Lung (tissue), 12 donors: Measurements from ENCODE around the gene DOCK2. TPM values are rescaled to one million over a fixed set of nuclear protein-coding genes. Genes with fewer than 3 reads are reported as not detected.
"Not testable (repeated sequence)": the region's sequence is repeated elsewhere in the genome, so short reads cannot be mapped to it uniquely, and the experiment has no call there.

ENCODE experiments used
- ATAC-seq: fragments of 200-7000 bp; cut with Tn5 transposase; one replicate; pipeline ENCODE4 v1.9.1; 2020; ENCODE audit warnings: moderate number of reproducible peaks; ENCODE audit not compliant: insufficient read depth, low FRiP score
- DNase-seq, 3 donors: peaks; one replicate each; pipeline ENCODE4 v3.0.0-alpha.2; 2013 to 2017
- H3K27ac ChIP-seq, 2 donors: one replicate each; pipeline ENCODE4 v1.5.1; 2013; ENCODE audit warnings: mild to moderate bottlenecking in 2 of 2, moderate library complexity in 2 of 2, control low read depth in 1 of 2, inconsistent platforms in 1 of 2, low read depth in 1 of 2, low read length in 1 of 2
- H3K27me3 ChIP-seq, 3 donors: one replicate each; pipeline ENCODE4 v1.5.1; 2013; ENCODE audit warnings: low read length in 2 of 3; ENCODE audit not compliant: control insufficient read depth in 3 of 3, insufficient read depth in 3 of 3
- H3K36me3 ChIP-seq, 4 donors: one replicate each; pipeline ENCODE4 v1.5.1; 2013; ENCODE audit warnings: low read length in 4 of 4, mild to moderate bottlenecking in 1 of 4, moderate library complexity in 1 of 4; ENCODE audit not compliant: control insufficient read depth in 4 of 4, insufficient read depth in 4 of 4
- H3K4me1 ChIP-seq, 5 donors: one replicate each; pipeline ENCODE4 v1.5.1; 2013; ENCODE audit warnings: low read length in 5 of 5, mild to moderate bottlenecking in 2 of 5, moderate library complexity in 1 of 5; ENCODE audit not compliant: control insufficient read depth in 5 of 5, insufficient read depth in 5 of 5
- H3K4me3 ChIP-seq: one replicate; pipeline ENCODE4 v1.5.1; 2013; ENCODE audit warnings: mild to moderate bottlenecking, control low read depth, moderate library complexity
- H3K9ac ChIP-seq, 2 donors: one replicate each; pipeline ENCODE4 v1.5.1; 2013; ENCODE audit warnings: low read length in 2 of 2, control low read depth in 1 of 2; ENCODE audit not compliant: insufficient read depth in 1 of 2
- H3K9me3 ChIP-seq, 4 donors: one replicate each; pipeline ENCODE4 v1.5.1; 2013; ENCODE audit warnings: low read length in 3 of 4, mild to moderate bottlenecking in 1 of 4, moderate library complexity in 1 of 4; ENCODE audit not compliant: control insufficient read depth in 4 of 4, insufficient read depth in 3 of 4
- CTCF ChIP-seq: IDR thresholded peaks from 2 replicates; pipeline ENCODE4 v1.5.1; 2012; ENCODE audit warnings: mild to moderate bottlenecking; ENCODE audit errors: control extremely low read depth, extremely low read depth
- WGBS, 2 donors: extraction: QIAGEN DNeasy Blood & Tissue Kit; methylation state at CpG; one replicate each; pipeline ENCODE4 v1.1.7; 2013; 5-methylcytosine and 5-hydroxymethylcytosine counted together
- polyA plus RNA-seq, 2 donors: library from polyadenylated mRNA; stranded (reverse); fragments of 200-250 nt; gene quantifications; one replicate each; pipeline ENCODE4 v1.2.1, GENCODE V29; 2013
- total RNA-seq, 2 donors: library from RNA; depleted of rRNA in 1 of 2; stranded (reverse); fragments of >200 nt in 1 of 2; gene quantifications; one replicate each; pipeline ENCODE4 v1.2.1, GENCODE V29; 2014 to 2021
- donor health status: control.
- donor health status: control.
- donor health status: Bipolar disorder and iron deficiency.
- donor health status: healthy.
- donor health status: DM: yes; HTN: yes; CAD: no.

The DOCK2 gene
- total and polyA plus RNA-seq, 4 donors = 9.6 to 66.6 (median 43.4) TPM

DNA sequence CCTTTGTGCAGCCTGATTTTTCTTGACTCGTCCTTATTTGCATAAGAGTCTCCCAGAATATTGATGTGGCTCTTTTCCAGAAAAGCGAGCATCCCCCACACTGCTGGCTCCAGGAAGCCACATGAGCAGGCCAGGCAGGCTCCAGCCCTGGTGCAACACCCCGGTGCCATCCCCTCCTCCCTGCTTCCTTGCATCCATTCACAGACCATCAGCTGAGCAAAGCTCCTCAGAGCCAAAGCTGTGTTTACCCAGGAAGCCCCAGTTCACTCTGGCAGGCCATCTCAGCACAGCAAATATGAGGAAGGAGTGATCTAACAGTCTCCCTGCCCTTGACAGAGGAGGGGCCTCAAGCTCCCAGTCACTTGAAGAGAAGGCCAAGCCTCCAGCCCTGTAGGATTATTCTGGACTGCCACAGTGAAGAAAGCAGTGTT lies 308.8 kb downstream of the DOCK2 start:
- Histone ChIP-seq H3K4me1 (peaks cover 0 to 28% (median 11%) of the 10 kb centered on the region in 5 donors), H3K27me3 (no peaks in the 10 kb centered on the region), H3K9ac (peak overlapping the region in 1 of 2 donors; percentile 50), H3K36me3 (no peaks in the 10 kb centered on the region), H3K4me3 (no peak overlapping the region), H3K27ac (peak overlapping the region in 1 of 2 donors; percentile 9), H3K9me3 (no peaks in the 10 kb centered on the region)
- TF ChIP-seq CTCF = no peak
- DNase-seq (peak; percentile 94 to 98 (median 97)), ATAC-seq (peak; percentile 49)
- WGBS, 2 donors = 23 to 36% methylated on average over 3 of the region's 3 CpGs

GRCh38 chr5:169946743-169947295 lies 309.7 kb downstream of the DOCK2 start:
- TF ChIP-seq CTCF = no peak
- Histone ChIP-seq H3K4me1 (peaks cover 0 to 32% (median 11%) of the 10 kb centered on the region in 5 donors), H3K9me3 (no peaks in the 10 kb centered on the region), H3K4me3 (no peak overlapping the region), H3K9ac (no peak overlapping the region), H3K36me3 (no peaks in the 10 kb centered on the region), H3K27me3 (no peaks in the 10 kb centered on the region), H3K27ac (no peak overlapping the region)
- DNase-seq (peak in 2 of 3 donors; percentile 60 to 63), ATAC-seq (no peak)
- WGBS, 2 donors = 85 to 90% methylated on average over 5 of the region's 5 CpGs

DNA sequence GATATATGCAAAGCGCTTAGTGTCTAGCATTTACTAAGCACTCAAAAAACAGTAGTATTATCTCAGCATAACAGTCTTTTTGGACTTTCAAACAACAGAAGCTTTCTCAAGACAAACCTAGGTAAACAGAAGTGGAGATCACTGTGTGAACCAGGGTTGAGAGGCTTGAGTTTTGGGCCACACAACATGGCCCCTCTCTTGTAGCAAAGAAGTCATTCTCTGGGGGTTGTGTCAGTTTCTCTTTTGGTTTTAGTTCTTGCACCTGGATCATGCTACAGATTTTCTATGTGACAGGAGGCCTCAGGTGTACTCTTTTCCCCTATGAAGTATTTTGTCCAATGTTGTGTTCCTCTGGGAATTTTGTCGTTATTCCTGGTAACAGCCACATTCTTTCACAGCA lies 313.3 kb downstream of the DOCK2 start:
- DNase-seq (no peak), ATAC-seq (no peak)
- WGBS, 2 donors = 96 to 99% methylated on average over 2 of the region's 2 CpGs
- Histone ChIP-seq H3K27me3 (no peaks in the 10 kb centered on the region), H3K9ac (no peak overlapping the region), H3K9me3 (no peaks in the 10 kb centered on the region), H3K4me1 (peaks cover 0 to 27% (median 11%) of the 10 kb centered on the region in 5 donors), H3K4me3 (no peak overlapping the region), H3K36me3 (no peaks in the 10 kb centered on the region), H3K27ac (no peak overlapping the region)
- no peak for TF ChIP-seq CTCF

DNA sequence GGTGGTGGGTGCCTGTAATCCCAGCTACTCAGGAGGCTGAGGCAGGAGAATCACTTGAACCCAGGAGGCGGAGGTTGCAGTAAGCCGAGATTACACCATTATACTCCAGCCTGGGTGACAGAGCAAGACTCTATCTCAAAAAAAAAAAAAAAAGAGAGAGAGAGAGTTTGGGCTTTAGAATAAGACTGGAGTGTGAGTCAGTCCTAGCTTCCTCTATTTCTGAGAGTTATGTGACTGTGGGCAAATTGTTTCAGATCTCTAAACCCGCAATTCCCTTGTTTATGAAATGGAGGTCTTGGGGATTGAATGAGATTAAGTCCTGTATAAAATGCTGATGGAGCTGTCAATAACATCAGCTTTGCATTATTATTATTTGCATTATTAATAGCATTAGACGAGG lies 316.1 kb downstream of the DOCK2 start:
- DNase-seq, H3K36me3 ChIP-seq, ATAC-seq, H3K27me3 ChIP-seq, H3K4me3 ChIP-seq, H3K4me1 ChIP-seq, H3K27ac ChIP-seq, H3K9ac ChIP-seq, H3K9me3 ChIP-seq: not testable (repeated sequence)
- 60 to 75% methylated on average over 4 of the region's 4 CpGs for WGBS, 2 donors
